ENCODE data around the gene CNTNAP2. TPM values are rescaled to one million over a fixed set of nuclear protein-coding genes. Genes with fewer than 3 reads are reported as not detected.

The CNTNAP2 gene
- total RNA-seq, 6 experiments from 2014 or later: 0.07 to 0.13 (median 0.12) TPM; not detected in 3

DNA sequence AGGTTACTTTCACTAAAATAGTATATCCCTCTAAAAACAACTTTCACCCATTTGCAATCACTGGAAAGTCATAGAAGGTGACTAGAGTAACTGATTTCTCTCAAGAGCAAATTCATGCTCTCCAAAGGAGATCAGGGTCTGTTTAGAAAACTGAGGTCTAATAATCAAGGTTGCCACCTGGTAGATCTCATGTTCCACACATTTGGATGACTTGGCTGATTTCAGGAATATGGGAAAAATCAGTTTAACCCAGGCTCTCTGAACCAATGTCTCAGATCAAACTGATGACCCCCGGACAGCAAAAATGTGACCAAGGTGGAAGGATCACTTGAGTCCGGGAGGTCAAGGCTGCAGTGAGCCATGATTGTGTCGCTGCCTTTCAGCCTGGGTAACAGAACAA lies 1911.6 kb downstream of the CNTNAP2 start:
- no peak overlapping the region for H3K27ac Mint-ChIP-seq
- TF ChIP-seq, protein P1, sequence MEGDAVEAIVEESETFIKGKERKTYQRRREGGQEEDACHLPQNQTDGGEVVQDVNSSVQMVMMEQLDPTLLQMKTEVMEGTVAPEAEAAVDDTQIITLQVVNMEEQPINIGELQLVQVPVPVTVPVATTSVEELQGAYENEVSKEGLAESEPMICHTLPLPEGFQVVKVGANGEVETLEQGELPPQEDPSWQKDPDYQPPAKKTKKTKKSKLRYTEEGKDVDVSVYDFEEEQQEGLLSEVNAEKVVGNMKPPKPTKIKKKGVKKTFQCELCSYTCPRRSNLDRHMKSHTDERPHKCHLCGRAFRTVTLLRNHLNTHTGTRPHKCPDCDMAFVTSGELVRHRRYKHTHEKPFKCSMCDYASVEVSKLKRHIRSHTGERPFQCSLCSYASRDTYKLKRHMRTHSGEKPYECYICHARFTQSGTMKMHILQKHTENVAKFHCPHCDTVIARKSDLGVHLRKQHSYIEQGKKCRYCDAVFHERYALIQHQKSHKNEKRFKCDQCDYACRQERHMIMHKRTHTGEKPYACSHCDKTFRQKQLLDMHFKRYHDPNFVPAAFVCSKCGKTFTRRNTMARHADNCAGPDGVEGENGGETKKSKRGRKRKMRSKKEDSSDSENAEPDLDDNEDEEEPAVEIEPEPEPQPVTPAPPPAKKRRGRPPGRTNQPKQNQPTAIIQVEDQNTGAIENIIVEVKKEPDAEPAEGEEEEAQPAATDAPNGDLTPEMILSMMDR (IDR thresholded peaks at IDR 0.05): no peak
- H3K9me3 Mint-ChIP-seq: peaks cover 26% of the 10 kb centered on the region
- no peak for DNase-seq
- H3K27me3 Mint-ChIP-seq (ENCODE audit: insufficient read depth): no peaks in the 10 kb centered on the region
- H3K4me3 Mint-ChIP-seq: no peak overlapping the region
- H3K36me3 Mint-ChIP-seq (ENCODE audit: low read depth): no peaks in the 10 kb centered on the region
- no peaks in the 10 kb centered on the region for H3K4me1 Mint-ChIP-seq (ENCODE audit: low read depth)

DNA sequence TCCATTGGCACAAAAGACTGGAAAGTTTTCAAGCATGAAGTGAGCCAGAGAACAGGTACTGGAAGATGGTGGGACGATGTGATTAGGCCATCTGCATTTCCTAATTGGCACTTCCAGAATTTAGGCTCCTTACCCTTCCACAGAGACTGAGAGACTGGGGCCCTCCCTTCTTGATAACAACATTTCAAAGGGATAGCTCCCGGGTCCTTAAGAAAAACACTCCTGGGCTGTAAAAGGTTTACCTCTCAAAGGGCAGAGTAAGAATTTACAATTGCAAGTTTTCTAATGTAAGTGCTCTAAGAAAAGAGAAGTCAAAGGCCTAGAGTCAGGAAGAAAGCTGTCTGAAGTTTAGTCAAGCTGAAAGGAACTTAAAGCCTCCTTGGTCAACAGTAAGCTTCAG lies 1914.4 kb downstream of the CNTNAP2 start:
- no peak for DNase-seq
- no peak overlapping the region for H3K27ac Mint-ChIP-seq
- H3K36me3 Mint-ChIP-seq (ENCODE audit: low read depth): no peaks in the 10 kb centered on the region
- H3K27me3 Mint-ChIP-seq (ENCODE audit: insufficient read depth): no peaks in the 10 kb centered on the region
- TF ChIP-seq, protein P1 (IDR thresholded peaks at IDR 0.05): no peak
- H3K4me1 Mint-ChIP-seq (ENCODE audit: low read depth): no peaks in the 10 kb centered on the region
- no peak overlapping the region for H3K4me3 Mint-ChIP-seq
- H3K9me3 Mint-ChIP-seq: peaks cover 33% of the 10 kb centered on the region

GRCh38 chr7:148031811-148032210 lies 1915.2 kb downstream of the CNTNAP2 start:
- Mint-ChIP-seq H3K9me3 (peaks cover 33% of the 10 kb centered on the region), H3K36me3 (ENCODE audit: low read depth) (no peaks in the 10 kb centered on the region), H3K27ac (no peak overlapping the region), H3K4me1 (ENCODE audit: low read depth) (no peaks in the 10 kb centered on the region), H3K27me3 (ENCODE audit: insufficient read depth) (no peaks in the 10 kb centered on the region), H3K4me3 (no peak overlapping the region)
- TF ChIP-seq, protein P1 (IDR thresholded peaks at IDR 0.05): no peak
- no peak for DNase-seq

GRCh38 chr7:148035950-148036349 lies 1919.3 kb downstream of the CNTNAP2 start:
- Mint-ChIP-seq H3K27ac (no peak overlapping the region), H3K27me3 (ENCODE audit: insufficient read depth) (no peaks in the 10 kb centered on the region), H3K4me1 (ENCODE audit: low read depth) (no peaks in the 10 kb centered on the region), H3K4me3 (no peak overlapping the region), H3K9me3 (peaks cover 35% of the 10 kb centered on the region), H3K36me3 (ENCODE audit: low read depth) (no peaks in the 10 kb centered on the region)
- DNase-seq: no peak
- TF ChIP-seq, protein P1 (IDR thresholded peaks at IDR 0.05): no peak

GRCh38 chr7:148037044-148037443 lies 1920.4 kb downstream of the CNTNAP2 start:
- Mint-ChIP-seq H3K4me1 (ENCODE audit: low read depth) (no peaks in the 10 kb centered on the region), H3K9me3 (peaks cover 35% of the 10 kb centered on the region), H3K27ac (no peak overlapping the region), H3K4me3 (no peak overlapping the region), H3K27me3 (ENCODE audit: insufficient read depth) (no peaks in the 10 kb centered on the region), H3K36me3 (ENCODE audit: low read depth) (no peaks in the 10 kb centered on the region)
- TF ChIP-seq, protein P1 (IDR thresholded peaks at IDR 0.05): no peak
- DNase-seq: no peak

GRCh38 chr7:148041156-148041555 lies 1924.6 kb downstream of the CNTNAP2 start:
- H3K27me3 Mint-ChIP-seq (ENCODE audit: insufficient read depth): no peaks in the 10 kb centered on the region
- no peak overlapping the region for H3K27ac Mint-ChIP-seq
- peaks cover 23% of the 10 kb centered on the region for H3K9me3 Mint-ChIP-seq
- H3K36me3 Mint-ChIP-seq (ENCODE audit: low read depth): no peaks in the 10 kb centered on the region
- H3K4me1 Mint-ChIP-seq (ENCODE audit: low read depth): no peaks in the 10 kb centered on the region
- DNase-seq: no peak
- no peak overlapping the region for H3K4me3 Mint-ChIP-seq
- TF ChIP-seq, protein P1 (IDR thresholded peaks at IDR 0.05): no peak

Measured in HFFc6 (cell line).